GM21619 (cell line): ENCODE measurements around the gene UBIAD1.

Experiments
- ATAC-seq: cut with Tn5 transposase; IDR thresholded peaks from one replicate; pipeline ENCODE4 v1.9.1; 2021; ENCODE audit not compliant: unreplicated experiment

The UBIAD1 gene

DNA sequence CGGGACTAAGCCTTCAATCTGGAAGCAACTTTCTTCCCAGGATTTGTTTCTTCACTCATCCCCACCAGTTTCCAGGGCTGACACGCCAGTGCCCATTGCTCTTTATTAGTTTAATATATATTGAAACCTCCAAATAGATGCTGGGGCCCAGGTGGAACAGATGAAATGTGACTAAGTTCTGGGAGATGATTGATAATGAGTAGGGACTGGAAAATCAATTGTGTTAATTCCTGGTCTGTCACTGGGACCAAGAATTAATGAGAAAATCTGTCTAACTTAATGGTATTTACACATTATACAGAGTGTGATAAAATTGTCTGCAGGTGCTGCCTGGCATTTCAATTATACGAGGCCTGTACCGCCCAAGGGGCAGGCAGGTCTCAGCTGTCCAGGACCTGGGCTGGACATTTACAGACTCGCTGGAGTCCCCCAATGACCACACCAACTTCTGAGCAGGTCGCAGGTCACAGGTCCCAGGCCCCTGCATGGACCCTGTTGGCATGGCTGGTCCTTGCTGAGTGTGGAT lies 35.8 kb downstream of the UBIAD1 start:
- ATAC-seq, result no peak

DNA sequence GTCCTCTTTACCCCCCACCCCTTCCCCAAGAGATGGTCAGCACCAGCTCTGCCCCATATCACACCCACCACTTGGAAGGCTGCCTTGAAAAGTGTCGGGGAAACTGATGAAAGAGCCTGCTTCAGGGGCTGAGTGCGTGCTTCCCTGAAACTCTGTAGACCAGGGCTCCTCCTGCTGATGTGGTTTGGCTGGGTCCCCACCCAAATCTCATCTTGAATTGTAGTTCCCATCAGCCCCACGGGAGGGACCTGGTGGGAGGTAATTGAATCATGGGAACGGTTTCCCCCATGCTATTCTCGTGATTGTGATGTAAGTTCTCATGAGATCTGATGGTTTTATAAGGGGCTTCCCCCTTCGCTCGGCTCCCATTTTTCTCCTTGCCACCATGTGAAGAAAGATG lies 36.4 kb downstream of the UBIAD1 start:
- ATAC-seq, result no peak

DNA sequence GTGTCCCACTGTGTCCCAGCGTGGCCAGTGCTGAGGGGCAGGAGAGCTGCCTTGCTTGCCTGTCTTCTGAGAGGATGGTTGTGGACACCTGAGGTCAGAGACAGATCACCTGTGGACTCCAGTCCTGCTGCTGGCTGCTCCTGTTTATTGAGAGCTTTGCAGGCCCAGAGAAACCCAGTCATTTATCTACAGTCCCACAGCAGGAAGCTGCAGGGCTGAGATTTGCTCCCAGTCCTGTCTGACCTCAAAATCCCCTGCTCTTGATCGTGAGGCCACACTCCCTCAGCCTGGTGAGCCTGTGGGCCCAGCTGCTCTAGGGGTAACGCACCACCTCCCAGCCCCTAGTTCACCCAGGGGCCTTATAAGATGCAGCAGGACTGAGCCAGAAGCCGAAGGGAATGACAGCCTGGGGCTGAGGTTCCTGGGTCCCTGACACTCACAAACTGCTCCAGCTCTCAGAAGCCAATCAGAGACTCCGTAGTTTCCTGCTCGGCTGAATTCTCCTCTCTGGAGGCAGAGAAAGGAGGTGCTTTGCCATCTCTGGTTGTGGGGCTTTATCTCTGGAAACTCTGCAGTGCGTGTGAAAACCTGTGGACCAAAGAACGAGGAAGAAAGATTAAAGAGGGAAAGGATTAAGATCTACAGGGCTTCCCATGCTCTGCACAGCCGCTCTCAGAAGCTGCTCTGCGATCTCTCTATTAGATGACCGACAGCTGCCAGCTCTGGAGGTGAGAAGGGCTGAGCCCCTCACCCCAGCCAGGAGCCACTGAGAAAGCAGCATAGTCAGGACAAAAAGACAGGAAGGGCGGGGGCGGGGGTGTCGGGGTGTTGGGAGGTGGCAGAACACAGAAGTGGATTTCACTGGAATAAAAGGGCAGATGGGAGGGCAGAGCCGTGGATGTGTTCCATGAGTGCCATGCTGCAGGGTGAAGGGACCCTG lies 39.1 kb downstream of the UBIAD1 start:
- no peak for ATAC-seq

DNA sequence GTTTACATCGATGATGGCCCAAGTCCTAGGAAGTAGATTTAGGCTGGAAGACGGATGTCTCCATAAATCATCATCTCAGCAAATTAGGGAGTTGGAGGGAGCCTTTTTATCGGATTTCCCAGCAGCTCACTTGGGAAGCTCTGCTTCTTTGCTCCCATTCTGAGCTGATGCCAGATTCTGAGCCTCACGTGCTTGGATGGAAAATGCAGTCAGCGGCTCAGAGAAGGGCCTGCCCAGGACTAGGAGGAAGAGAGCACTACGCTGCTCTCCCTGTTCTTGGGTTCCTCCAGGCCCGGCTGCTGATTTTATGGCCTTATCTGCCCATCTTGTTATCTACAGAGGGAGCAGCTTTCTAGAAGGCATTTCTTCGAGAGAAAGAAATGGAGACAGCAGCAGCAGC lies 42.0 kb downstream of the UBIAD1 start:
- ATAC-seq, result no peak

DNA sequence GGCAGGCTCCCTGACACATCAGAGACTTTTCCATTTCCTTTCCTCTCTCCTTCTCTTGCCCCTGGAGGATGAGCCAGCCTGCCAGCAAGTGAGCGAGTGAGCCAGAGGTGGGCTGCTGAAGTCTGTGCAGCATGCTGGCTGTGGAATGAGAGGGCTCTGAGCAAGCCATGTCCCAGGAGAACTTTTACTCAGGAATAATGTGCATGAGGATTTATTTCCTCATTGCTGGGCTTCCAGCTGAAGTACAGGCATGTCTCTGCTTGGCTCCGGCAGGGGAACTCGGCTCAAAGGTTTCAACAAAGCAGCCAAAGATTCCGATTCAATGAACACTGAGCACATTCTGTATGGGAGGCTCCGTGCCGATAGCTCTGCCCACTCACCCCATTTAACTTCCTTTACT lies 43.7 kb downstream of the UBIAD1 start:
- no peak for ATAC-seq

DNA sequence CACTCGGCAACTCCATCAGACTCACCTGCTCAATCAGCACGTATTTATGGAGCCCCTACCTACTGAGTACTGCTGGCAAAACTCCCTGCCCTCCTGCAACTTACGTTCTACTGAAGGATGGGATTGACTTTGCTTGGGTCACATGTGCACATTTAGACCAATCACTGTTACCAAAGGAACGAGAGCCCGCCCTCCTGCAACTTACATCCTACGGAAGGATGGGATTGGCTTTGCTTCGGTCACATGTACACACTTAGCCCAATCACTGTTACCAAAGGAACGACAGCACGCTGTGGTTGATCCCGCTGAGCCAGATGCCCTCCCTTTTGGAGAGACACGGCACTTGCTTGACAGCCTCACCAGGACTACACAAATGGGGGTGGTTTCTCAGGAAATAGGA lies 46.0 kb downstream of the UBIAD1 start:
- no peak for ATAC-seq

DNA sequence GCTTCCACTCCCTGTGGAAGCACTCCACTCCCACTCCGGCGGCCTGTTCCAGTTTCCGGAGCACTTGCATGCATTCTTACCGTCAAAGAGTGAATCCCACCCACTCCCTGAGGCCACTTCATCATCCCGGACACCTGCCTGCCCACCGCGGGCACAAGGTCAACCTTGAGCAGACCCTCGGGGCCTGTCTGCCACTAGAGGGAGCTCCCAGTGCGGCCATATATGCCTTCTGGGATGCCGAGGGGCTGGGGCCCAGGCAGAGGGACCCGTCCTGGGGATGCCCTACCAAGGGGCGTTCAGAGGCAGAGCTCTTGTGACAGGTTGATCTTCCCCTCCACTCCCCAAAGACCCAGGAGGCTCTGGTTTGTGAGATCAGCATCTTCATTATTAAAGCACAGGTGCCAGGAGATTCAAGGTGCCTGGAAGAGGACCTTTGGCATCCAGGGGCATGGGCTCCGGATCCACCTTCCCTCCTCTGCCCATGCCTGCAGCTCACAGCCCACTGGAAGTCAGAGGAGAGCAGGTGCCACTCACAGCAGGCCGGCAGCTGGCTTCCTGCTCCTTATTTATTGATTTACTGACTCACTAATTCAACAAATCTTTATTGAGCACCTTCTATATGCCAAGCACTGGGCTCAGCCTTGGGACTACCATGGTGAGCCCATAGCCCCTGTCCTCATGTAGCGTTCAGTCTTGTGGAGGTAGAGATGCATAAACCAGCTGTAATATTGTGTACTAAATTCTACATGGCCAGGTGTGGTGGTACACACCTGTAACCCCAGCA lies 47.3 kb downstream of the UBIAD1 start:
- no peak for ATAC-seq

DNA sequence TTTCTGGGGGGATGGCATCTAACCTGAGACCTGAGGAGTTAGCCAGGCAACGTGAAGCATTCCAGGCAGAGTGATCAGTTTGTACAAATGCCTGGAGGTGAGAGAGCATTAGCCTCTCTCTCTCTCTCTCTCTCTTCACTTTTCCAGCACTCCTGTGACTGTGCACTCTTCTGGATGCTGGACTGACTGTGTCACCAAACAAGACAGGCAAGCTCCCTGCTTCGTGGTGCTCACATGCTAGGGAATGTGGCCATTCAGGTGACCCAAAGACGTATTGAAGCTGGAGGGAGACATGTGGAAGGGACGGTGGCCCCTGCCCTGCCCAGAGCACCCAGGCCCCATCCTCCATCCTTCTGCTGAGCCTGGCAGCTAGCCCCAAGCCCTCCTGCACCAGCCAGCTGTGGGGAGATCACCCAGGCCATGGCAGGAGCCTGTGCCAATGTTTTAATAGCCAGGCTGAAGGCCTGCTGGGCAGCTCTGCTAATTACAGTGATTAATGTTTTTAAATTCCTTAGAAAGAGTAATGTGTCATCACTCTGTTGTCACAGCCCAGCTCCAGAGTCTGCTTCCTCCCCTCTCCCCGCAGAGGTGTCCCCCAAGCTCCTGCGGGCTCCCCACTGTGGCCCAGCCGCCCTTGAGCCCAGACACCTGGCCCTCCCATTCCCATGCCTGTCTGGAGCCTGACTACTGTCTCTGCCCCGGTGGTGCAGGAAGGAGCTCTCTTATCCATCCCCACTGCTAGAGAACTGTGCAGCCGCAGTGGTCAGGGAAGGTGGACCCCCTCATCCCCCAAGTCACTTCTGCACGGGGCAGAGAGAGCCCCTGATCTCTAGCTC lies 48.9 kb downstream of the UBIAD1 start:
- ATAC-seq, result no peak

DNA sequence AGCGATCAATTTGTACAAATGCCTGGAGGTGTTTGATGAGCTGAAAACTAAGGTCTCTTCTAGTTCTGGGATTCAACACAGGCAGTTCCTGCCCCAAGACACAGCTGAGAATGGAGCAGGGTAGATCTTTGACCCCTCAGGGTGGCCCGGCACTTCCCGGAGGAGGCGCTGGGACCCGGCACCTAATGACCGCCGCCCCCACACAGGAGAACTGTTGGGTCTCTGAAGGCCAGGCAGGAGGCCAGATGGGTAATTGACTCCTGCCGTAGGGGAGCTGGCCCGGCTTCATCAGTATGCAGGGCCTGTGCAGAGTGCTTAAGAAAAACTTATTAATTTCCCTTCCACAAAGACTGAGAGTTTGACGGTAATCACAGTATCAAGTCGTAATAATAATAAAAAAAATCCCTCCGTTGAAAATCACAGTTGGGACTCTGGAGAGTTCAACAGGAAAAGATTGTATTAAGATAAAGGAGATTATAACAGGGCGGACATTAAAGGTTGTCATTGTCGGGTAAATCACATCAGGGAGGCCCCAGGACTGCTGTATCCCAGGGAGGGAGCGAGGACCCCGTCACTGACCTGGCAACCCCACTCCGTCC lies 51.7 kb downstream of the UBIAD1 start:
- ATAC-seq, result no peak

DNA sequence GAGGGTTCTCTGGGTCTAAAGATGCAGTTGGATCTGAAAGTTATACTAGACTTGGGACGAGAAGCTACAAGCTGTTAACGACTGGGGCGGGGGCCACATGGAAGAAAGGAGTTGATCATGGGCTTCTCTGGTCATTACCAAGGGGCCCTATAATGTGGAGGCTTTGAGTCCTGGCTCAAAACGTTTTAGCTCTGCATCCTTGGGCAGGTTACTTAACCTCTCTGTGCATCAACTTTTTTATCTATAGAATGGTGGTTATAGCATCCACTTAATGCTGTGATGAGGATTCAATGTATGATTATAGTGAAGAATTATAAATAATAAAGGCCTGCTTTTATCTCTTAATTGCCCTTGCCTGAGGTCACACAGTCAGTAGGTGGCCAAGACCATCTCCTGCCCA lies 53.1 kb downstream of the UBIAD1 start:
- no peak for ATAC-seq

DNA sequence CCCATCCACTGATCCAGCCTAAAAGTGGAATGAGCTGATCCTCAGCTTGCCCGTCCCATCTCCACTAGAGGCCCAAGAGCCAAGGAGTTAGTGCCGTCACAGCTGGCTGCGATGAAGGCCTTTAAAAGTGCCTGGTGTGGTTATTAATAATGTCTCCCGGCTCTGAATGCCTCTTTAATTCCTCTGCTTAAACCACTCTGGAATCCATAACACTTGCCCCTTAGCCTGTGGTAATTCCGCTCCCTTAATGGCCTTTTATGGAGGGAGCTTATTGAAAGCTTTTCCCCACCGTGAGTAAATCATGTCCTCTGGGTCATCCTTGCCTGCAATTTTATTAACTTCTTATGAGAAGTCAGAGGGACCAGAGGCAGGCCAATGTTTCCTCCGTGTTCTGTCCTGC lies 55.4 kb downstream of the UBIAD1 start:
- ATAC-seq, result no peak

DNA sequence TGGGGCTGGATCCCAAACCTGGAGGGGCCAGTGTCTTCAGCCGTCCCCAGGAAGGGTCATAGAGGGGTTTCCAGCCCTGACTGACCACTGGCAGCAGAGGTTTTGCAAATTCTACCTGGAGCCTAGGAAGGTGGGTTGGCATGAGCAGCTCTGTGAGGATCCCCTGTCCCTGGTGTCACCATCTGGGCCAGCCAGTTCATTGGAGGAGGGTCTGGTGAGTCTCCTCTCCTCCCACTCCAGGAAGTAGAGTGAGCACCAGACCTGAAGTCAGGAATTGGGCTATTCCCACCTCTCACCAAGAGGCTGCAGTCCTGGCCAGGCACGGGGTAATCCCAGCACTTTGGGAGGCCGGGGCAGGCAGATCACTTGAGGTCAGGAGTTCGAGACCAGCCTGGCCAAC lies 57.4 kb downstream of the UBIAD1 start:
- no peak for ATAC-seq

DNA sequence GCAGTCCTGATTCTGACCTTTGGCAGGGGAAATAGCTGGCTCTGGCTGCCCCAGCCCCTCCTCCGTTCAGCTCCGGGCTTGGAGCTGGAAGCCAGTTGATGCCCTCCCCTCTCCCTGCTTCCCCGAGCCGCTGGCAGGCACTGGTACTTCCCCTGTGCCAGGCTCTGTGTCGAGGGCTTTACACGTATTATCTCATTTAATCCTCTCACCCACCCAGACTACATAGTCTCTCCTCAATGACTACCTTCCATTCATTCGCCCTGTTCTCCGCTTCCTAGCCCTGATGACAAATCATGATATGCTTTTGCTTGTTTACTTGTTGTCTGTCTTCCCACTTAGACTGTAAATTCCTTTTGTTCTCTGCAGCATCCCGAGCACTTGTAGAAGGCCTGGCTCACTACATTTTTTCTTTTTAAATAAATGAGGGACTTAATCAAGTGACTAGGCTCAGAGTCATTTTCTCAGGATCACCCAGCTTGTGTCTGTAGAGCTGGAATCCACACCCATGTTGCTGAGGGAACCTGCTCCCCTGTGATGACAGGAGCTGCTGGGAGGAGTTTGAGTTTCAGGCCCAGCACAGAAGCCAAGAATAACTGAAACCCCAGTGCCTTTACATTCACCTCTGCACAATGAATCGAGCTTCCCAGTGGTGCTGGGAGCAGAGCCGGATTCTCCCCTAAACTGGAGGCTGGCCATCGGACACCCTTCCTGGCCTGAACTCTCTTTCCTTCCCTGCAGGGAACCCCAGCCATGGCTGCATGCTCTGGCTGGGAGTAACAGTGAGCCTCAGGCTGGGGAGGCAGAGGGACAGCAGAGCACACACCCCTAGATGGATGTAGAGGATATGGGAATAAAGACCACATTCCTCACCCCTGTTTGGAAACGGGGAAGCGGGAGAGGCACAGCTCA lies 58.3 kb downstream of the UBIAD1 start:
- ATAC-seq, result no peak

DNA sequence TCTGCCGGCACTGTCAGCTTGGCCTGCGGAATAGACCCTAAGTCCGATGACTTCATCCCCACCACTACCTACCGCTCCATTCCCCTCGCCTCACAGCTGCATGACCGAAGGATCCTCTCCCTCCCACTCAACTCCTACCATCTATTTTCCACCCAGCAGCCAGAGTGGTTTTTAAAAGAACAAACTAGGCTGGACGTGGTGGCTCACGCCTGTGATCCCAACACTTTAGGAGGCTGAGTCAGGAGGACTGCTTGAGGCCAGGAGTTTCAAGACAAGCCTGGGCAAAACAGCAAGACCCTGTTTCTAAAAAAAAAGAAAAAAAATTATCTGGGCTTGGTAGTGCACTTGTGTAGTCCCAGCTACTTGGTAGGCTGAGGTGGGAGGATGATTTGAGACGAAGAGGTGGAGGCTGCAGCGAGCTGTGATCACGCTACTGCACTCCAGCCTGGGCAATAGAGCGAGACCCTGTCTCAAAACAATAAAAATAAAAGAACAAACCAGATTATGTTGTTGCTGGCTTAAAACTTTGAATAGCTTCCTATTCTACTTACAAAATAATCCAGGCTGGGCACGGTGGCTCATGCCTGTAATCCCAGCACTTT lies 59.0 kb downstream of the UBIAD1 start:
- ATAC-seq, result no peak

DNA sequence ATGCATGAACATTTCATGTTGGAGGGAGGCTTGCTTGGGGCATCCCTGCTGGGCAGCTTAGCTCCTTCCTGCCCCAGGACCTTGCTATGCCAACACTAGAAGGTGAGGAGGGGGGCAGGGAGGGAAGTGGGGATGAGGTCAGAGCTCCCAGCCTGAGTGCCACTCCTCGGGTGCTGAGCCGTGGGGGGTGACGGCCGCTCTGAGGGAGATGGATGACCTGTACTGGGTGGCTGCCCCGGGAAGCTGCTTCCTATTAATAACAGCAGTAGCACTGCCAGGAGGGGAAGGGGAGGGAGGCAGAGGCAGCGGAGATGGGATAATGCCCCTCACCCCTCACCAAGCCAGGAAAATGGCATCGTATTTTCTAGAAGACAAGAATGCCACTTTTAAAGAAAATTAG lies 60.6 kb downstream of the UBIAD1 start:
- ATAC-seq, result no peak

DNA sequence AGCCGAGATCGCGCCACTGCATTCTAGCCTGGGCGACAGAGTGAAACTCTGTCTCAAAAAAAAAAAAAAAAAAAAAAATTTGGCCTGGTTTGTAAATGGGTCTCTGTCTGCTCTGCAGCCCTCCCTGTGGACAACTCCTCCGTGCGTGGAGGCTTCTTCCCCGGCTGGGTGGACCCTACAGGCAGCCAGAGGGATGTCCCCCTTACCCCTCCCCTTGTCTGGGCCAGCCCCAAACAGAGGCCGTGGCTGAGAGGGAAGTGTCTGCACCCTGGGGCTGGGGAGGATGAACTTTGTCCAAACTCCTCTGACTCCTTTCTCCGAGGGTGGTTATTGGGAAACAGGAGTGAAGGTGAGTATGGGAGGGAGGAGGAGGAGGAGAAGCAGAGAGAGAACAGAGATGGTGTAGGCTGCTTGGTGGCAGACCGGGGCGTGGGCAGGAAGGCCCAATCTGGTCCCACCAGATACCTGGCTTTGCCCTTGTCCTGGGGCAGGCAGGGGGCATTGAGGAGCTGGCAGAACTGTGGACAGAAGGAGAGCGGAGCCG lies 61.3 kb downstream of the UBIAD1 start:
- ATAC-seq, result no peak

DNA sequence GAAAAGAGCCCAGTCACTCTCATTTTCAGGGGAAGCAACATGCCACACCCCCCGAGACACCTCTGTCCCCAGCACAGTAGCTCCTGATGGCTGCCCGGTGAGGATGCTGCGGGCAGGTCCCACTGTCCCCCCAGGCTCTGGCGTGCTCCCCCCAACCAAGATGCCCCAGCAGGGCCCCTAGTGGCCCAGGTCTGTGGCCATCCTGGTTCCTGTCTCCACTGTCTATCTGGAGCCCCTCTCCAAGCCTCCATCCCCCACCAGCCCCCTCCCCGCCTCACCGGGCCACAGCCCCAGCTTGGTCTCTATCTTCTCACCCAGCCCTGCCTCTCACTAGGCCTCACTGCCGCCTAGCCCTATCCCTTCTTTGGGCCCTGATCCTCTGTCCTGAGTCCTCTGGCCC lies 61.8 kb downstream of the UBIAD1 start:
- no peak for ATAC-seq

DNA sequence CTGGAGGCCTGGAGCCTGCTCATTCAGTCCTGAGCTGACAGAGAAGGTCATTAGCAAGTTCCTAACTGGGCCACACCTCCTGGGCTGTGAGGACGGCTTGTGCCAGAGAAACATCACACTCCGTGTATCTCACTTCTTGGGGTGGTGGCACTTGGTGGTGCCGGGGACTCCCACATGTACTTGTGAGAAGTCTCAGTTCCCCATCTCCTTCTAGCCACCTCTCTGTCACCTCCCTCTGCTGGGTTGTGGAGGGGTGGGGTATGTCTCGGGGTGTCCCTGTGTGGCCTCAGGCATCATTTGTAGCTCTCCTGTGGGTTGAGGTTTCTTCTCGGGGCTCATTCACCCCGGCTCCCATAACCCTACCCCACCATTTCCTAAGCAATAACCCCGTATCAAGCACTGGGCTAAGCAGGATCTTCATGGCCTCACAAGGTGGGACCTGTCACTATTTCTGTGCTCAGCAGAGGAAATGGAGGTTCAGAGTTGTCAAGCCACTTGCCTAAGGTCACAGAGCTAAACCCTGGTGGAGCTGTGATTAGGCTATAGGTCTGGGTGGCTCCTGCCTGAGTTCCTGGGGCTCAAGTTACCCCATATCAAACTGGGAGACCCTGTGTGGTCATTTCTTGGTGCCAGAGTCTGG lies 62.5 kb downstream of the UBIAD1 start:
- peak; percentile 89 for ATAC-seq
